HG03280 (cell line): Measurements from ENCODE around the gene EVA1A.

Experiments
- ATAC-seq: cut with Tn5 transposase; IDR thresholded peaks from one replicate; pipeline ENCODE4 v1.9.1; 2021; ENCODE audit warnings: mild to moderate bottlenecking, moderate library complexity; ENCODE audit not compliant: unreplicated experiment

Gene EVA1A

DNA sequence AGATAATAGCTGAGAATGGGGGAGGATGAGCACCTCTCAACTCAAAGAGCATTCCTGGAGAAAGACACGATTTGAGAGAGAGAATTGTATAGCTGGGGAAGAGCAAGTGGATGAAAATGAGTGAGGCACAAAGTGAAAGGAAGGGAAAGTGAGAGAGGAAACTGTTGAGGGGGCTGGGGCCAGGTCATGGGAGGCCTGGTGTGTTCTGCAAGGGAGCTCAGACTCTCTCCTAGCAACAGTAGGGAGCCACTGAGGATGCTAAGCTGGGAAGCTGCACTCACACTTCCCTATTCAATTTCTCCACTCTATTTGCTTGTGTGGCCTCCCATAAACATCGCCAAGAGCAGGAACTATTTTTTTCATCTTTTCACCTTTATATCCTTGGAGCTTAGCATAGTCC lies 14.8 kb downstream of the EVA1A start:
- no peak for ATAC-seq

DNA sequence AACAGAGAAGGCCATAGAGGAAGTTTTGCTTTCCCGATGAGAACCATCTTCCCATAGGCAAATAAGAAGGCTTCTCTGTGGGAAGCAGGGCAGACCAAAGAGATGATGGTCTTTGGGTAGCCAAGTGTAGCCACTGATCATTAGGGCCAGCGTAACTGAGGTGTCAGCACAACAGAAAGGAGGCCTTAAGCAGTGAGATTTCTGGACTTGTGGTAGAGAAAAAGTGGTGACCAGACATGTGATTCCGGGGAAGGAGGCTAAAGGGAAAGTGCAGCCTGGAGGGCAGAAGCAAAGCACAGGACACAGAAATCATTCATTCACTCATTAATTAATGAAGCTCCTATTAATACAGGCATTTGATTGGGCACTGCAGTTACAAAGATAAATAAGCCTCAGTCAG lies 15.4 kb downstream of the EVA1A start:
- ATAC-seq: no peak

DNA sequence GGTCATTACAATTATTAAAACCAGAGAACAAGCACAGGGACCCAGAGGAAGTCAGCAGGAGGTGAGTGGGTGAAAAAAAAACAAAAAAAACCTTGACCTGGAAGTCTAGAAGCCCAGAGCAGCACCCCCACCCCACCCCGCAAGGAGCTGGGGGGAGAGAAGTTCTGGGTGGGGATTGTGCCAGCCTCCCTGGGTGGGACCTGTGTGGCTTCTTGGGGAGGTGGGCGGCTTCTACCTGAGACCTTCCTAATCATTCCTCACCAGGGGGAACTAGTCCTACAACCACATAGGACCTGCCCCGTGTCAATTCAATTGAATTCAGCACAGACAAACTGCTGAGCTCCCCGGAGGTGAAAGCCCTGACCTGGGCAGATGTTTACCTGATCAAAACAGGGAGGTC lies 17.3 kb downstream of the EVA1A start:
- no peak for ATAC-seq

DNA sequence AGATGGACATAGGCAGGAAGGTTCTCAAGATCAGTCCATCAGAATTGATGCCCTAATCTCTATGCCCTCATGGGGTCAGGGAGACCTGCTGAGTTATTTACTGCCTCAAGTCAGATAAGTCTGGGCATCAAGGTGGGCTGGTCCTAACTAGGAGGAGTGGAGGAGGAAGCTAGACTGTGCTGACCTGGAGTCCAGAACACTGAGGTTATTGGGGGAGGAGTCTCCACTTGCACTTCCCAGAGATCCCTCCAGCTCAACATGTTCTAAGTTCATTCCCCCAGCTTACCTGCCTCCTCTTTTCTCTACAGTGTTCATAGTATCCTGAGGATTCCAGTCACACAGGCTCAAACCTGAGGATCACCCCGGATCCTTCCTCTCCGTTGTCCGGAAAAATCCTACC lies 19.3 kb downstream of the EVA1A start:
- no peak for ATAC-seq

DNA sequence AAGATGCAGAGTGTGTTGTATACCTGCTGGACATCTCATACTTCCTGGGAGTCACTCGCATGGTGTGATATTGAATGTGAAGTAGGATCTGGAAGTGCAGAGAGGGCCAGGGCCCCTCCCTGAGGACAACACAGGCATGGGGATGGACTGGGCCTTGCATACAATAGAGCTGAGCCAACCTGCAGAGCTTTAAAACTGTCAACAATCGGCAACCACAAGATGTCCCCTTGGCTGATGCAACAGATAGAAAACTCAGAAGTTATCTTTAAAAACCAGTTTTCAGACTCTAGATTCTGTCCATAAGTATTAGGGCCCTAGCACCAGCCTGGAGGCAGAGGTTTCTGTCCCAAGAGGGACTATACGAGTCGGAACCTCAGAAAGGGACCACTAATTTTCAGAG lies 19.7 kb downstream of the EVA1A start:
- no peak for ATAC-seq

DNA sequence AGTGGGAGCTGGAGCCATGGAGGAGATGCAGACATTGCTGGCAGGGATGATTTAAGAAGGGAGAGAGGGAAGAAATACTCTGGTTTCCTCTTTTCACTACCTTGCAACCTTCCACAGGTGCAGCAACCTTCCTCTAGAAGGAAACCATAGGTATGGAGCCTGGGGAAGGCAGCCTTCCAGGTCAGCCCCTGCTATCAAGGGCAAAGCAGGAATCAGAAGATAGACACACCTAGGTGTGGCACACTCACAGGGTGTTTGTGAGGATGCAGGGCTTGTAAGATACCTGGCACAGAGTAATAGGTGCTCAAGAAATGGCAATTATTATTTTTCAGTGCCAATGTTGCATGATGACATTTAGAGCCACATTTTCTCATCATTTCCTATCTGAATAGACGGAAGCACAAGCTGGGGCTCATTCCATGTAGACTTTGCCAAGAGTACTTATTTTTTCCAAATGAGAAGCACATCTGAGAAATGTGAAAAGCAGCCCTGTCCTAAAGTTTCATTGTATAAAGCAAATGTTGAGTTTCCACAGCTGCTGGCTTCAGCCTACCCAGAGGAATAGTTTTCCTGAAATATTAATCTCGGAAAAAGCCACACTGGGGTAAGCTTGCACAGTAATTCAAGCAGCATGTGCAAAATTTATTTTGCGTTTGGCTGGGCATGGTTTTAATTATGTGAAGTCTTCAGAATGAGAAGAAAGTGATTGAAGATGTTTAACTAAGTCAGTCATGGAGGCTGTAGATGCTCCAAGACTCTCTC lies 20.6 kb downstream of the EVA1A start:
- no peak for ATAC-seq

DNA sequence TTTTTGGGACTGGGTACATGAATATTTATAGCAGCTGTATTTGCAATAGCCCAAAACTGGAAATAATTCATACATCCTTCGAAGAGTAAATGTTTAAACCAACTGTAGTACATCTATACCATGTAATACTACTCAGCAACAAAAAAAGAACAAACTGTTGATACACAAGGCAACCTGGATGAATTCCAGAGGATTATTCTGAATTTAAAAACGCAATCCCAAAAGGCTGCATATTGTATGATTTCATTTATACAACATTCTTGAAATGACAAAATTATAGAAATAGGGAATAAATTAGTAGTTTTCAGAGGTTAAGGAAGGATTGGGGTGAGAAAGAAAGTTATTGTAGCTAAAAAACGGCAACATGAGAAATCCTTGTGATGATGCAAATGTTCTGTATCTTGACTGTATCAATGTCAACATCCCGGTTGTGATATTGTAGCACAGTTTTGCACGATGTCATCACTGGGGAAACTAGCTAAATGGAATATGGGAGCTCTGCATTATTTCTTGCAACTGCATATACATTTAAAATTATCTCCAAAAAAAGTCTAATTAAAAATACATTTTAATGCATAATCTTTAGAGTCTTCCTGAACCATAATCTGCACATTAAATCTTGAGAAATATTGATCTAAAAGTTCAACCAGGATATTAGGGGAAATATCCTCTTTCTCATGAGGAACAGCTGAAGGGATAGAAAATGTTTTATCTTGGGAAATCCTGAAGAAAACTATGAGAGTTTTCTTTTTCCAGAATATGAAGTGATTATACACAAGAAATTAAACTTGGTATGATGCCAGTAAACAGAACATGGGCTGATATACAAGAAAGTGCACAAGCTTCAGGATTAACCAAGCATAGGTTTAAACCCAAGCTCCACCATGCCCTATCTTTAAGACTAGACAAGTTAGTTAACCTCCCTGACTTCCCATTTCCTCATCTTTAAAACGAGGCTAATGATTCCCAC lies 21.9 kb downstream of the EVA1A start:
- ATAC-seq: no peak

DNA sequence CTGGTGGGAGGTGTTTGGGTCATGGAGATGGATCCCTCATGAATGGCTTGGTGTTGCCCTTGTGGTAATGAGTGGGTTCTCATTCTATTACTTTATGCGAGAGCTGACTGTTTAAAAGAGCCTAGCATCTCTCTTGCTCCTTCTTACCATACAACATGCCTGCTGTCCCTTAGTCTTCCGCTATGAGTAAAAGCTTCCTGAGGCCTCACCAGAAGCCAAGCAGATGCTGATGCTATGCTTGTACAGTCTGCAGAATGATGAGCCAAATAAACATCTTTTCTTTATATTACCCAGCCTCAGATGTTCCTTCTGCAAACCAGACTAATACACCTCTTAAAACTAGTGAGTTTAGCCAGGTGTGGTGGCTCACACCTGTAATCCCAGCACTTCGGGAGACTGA lies 23.1 kb downstream of the EVA1A start:
- ATAC-seq: no peak

DNA sequence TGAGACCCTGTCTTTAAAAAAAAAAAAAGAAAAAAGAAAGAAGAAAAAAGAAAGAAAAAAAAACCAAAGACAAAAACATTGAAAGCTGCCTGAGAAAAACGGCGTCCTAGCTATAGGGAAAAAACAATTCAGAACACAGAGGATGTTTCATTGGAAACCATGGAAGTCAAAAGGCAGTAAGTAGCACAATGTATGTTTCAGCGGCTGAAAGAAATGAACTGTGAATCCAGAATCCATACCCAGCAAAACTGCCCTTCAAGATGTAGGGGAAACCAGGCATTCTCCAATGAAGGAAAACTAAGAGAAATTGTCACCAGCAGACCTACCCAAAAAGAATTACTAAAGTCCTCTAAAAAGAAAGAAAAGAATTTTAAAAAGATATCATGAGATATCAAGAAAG lies 27.6 kb downstream of the EVA1A start:
- no peak for ATAC-seq

DNA sequence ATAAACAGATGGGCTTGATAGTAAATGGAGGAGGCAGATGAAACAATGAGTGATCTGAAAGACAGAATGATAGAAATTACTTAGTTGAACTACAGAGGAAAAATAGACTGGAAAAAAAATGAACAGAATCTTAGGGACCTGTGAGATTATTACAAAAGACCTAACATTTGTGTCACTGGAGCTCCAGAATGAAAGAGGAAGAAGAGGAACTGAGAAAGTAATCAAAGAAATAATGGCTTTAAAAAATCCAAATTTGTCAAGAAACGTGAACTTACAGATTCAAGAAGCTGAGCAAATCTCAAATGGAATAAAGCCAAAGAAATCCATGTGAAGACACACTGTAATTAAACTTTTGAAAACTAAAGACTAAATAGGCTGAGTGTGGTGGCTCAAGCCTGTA lies 28.3 kb downstream of the EVA1A start:
- no peak for ATAC-seq

DNA sequence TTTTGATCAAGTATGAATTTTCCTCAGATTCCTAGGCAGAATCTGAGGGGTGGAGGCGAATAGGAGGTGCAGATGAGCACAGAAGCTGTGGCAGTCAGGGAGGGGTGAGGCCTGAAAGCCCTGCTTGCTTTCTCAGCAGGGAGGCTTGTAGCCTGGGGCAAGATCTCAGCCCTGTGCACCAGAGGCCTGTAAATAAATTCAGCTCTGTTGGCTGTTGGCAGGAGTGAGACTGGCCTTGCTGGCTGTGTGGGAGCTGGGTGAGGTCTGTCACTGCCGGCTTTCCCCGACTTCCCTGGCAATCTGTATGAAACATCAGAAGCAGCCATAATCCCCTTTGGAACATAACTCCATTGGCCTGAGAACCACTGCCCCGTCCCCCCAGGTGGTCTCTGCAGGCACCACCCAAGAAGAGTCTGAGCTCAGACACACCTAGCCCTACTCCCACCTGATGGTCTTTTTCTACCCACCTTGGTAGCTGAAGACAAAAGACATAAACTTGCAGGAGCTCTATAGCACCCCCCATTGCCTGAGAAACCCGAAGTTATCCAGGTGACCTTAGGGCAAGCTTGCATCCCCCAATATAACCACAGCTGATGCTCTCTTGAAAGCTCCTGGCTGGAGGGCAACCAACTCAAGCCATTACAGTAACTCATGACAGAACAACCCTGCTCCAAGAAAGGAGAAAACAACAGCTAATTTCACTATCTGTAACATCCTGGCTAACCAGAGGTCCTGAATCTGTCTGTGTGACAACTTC lies 32.3 kb downstream of the EVA1A start:
- no peak for ATAC-seq

DNA sequence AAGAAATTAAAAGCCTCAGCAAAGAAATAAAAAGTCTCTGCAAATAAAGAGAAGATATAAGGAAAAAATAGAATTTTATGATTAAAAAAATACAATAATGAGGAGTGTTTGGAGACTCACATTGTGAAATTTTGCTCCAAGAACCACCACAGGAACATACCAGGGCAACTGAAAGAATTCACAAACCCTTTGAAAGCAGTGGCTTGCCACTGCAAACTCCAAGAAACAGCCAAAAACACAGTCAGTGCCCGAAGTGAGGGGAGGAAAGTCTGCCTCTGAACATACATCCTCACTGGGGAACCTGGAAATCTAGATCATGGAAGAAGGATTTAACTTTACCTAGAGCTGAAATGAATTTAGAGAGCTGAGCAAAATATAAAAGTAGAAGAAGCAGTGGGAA lies 33.1 kb downstream of the EVA1A start:
- ATAC-seq: no peak

DNA sequence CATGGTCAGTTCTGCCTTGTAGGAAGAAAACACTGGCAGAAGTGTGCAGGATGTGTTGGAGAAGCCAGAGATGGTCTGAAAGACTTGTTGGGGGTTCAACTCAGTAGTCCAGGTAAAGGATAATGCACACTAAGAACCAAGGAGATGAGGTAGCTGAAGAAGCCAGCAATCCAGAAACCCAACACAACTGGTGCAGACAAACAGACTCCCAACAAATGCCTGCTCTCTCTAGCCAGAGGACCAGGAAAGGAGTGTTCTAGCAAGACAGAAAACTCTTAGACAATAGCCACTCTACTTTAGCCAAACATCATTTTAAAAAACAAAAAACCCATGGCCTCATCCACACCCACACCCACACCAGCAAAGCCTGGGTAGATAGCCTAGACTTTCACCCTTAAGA lies 33.9 kb downstream of the EVA1A start:
- ATAC-seq: no peak

DNA sequence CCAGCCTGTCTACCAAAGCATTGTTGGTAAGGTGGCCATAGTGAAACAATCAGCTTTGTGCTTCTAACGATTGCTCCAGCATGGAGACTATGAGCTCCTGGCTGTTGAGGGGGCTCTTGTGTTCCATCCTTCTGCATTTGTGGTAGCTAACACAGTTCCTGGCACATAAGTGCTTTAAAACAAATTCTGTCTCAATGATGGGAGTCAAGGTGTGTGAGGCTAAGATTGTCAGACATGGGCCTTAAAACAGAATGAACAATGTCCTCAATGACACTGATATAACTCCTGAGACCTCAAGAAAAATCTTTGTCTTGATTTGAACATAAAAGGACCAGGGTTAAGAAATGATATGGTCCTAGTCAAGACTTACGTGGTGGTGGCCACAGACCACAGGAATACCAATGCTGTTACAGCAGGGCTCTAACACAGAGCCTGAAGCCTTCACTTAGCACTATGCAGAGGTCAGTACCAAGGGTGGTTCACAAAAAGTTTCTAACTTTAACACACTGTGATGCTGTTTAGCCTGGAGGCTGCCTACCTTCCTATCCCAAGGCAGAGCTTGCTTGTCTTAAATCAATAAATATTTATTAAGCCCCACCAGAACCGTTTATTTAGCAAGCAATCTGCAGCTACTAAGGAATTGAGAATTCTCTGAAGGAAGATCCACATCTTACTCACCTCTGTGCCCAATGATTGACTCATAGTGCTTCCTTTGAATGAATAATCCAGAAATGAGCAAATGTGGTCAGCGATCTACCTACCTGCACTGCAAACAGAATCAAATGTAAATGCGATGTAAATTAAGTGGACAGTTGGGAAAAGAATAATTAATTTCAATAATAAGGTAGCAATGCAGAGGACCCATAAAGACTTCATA lies 35.1 kb downstream of the EVA1A start:
- ATAC-seq: no peak

DNA sequence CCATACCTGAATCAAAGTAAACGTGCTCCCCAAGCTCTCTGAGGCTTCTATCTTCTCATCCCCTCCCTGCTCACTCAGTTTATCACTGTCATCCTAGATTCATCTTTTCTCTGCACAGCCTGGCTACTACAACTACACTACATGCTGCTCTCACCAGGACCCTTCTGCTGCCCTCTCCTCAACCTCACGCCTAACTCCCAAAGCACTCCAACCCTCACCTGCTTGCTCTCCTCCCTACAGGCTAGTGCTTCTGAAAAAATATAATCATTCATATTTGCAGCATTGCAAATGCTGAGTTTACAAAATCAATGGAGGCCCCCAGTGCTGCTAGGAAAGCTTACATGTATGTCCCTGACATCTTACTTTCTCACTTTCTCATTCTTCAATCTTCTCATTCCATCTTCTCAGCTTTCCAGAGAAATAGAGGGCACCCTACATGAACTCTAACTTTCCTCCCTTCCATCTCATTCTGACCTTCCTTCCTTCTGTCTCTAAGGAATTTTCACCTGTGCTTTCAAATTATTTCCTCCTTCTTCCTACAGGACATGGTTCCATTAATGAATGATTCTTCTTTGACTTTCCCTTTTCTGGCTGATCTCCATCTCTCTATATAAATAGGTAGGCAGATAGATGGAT lies 36.3 kb downstream of the EVA1A start:
- no peak for ATAC-seq

DNA sequence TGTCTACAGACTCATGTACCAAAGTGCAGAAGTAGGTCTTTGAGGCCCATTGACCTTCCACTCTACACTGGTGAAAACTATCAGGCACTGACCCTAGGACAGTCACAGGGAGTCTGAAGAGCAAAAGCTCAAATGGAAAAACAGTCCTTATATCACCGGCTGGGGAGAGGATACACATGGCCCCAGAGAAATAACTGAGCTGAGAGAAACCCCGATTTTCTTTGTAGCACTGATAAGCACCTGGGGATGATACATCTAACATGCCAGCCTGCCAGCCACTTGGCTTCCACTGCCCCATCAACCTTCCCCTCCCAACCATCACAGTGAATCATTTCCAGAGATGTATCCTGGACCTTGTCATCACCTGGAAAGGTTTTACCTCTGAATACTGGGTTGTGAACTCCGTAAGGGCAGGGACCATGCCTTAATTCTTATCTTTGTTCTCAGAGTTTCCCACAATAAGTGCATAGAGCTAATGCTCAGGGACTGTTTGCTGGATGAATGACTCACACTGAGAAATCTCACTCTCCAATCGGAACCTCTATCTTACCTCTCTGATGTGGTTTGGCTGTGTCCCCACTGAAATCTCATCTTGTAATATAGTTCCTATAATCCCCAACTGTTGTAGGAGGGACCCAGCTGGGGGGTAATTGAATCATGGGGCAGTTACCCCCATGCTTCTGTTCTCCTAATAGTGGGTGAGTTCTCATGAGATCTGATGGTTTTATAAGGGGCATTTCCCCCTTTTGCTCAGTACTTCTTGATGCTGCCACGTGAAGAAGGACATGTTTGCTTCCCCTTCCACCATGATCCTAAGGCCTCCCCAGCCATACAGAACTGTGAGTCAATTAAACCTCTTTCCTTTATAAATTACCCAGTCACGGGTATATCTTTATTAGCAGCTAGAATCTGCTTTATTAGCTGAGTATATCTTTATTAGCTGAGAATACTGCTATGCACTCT lies 37.1 kb downstream of the EVA1A start:
- no peak for ATAC-seq

DNA sequence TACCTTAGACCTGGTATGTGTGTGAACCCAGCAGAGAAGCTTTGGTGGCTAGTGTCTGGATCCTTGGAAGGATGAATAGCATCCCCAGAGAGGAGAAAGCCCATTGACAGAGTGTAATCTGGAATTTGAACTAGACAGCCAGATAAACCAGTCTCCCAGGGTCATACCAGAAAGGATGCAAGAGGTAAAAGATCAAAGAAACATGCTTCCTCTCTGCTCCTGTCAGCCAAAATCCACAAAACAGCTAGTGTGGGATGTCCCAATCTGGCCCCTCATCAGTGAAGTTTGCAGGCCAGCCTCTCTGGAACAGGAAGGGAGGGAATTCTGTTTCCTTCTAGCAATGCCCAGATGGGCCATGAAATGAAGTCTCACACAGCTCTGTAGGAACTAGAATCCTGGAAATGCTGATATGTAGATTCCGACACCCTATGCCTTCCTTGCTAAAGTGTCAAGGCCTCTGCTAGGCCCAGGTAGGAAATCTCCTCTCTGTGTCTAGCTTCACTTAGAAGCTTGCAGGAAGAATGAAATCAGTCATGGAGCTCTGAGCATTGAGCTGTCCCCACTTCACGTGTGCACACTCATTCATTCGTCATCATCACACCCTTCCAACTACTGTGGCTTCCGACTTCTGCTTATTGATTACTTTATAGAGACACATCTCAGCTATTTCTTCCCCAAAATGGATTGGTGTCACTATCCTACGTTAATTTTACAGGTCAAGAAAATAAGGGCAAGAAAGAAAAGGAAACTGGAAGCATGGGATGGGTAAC lies 38.0 kb downstream of the EVA1A start:
- no peak for ATAC-seq

DNA sequence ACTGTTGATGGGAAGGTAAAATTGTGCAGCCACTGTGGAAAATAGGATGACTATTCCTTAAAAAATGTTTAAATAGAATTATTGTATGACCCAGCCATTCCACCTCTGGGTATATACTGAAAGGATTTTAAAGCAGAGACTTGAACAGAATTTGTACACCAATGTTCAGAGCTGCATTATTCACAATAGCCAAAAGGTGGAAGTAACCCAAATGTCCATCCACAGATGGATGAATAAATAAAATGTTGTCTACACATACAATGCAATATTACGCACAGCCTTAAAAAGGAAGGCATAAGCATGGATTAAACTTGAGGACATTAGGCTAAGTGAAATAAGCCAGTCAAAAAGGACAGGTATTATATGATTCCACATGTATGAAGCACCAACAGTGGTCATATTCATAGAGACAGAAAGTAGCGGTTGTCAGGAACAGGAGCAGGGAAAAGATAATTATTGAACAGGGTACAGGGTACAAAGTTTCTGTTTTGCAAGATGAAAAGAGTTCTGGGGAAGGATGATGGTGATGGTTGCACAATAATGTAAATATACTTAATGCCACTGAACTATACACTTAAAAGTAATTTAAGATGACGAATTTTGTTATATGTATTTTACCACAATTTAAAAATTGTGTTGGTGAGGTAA lies 39.4 kb downstream of the EVA1A start:
- ATAC-seq: no peak
